Measurements from ENCODE around the gene NDST4.

DNA sequence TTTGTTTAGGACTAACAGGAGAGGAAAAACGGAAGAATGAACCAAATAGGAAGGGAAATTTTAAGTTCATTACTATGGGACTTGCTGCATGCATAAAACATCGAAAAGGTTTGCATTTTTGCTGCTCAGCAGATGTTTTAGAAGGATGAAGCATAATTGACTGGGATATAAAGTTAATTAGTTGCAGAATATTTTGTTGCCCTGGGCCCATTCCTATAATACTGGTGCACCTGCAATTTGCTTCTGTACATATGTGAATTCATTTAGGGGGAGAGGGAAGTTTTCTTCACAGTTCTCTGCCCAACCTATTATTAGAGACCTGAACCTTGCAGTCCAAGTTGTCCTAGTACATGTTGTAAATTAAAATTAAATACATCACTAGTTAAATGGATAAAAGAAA, 282.8 kb downstream of the NDST4 start:
- TF ChIP-seq, protein P1, sequence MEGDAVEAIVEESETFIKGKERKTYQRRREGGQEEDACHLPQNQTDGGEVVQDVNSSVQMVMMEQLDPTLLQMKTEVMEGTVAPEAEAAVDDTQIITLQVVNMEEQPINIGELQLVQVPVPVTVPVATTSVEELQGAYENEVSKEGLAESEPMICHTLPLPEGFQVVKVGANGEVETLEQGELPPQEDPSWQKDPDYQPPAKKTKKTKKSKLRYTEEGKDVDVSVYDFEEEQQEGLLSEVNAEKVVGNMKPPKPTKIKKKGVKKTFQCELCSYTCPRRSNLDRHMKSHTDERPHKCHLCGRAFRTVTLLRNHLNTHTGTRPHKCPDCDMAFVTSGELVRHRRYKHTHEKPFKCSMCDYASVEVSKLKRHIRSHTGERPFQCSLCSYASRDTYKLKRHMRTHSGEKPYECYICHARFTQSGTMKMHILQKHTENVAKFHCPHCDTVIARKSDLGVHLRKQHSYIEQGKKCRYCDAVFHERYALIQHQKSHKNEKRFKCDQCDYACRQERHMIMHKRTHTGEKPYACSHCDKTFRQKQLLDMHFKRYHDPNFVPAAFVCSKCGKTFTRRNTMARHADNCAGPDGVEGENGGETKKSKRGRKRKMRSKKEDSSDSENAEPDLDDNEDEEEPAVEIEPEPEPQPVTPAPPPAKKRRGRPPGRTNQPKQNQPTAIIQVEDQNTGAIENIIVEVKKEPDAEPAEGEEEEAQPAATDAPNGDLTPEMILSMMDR (IDR thresholded peaks at IDR 0.05): no peak
- no peak for TF ChIP-seq SIN3A (IDR thresholded peaks at IDR 0.05; ENCODE audit: borderline replicate concordance, insufficient read depth, low read depth, low read length)
- no peak for TF ChIP-seq POLR2AphosphoS5 (IDR thresholded peaks at IDR 0.05; ENCODE audit: low read depth, low read length)
- no peak for TF ChIP-seq REST (IDR thresholded peaks at IDR 0.05; ENCODE audit: insufficient read depth in 1 of 2, low read depth in 2 of 2, low read length in 1 of 2)
